K562 (cell line): ENCODE measurements around the gene SLC39A13. TPM values are rescaled to one million over a fixed set of nuclear protein-coding genes. Genes with fewer than 3 reads are reported as not detected.
"Not testable (repeated sequence)": the region's sequence is repeated elsewhere in the genome, so short reads cannot be mapped to it uniquely, and the experiment has no call there.

Experiments used
- EP300 ChIP-seq: IDR thresholded peaks from 2 replicates; pipeline ENCODE4 v1.6.1; 2012; ENCODE audit warnings: low read length, improper control_type of control experiment
- FOXK2 ChIP-seq, 2 experiments: fragments of 450-650 bp; IDR thresholded peaks in 1 of 2; conservative IDR thresholded peaks in 1 of 2; 2 replicates each; pipeline ENCODE4 v1.6.1; 2016; ENCODE audit warnings: low read depth in 2 of 2, mild to moderate bottlenecking in 1 of 2
- JUND ChIP-seq, 2 experiments: IDR thresholded peaks; 2 replicates in 1 of 2; 3 replicates in 1 of 2; pipeline ENCODE4 v1.6.1; 2011; ENCODE audit warnings: borderline replicate concordance in 2 of 2, low read depth in 2 of 2, low read length in 2 of 2, improper control_type of control experiment in 1 of 2, missing biosample characterization in 1 of 2, missing genetic modification characterization in 1 of 2, missing genetic modification reagents in 1 of 2
- RAD21 ChIP-seq, 2 experiments: fragments of 250-450 bp in 1 of 2; fragments of 450-650 bp in 1 of 2; sonication (Bioruptor Pico) in 1 of 2; formaldehyde crosslinking in 1 of 2; IDR thresholded peaks in 1 of 2; conservative IDR thresholded peaks in 1 of 2; 2 replicates each; pipeline versions ENCODE4 v1.4.0 to v1.8.0; 2020 to 2022; ENCODE audit warnings: mild to moderate bottlenecking in 2 of 2, moderate library complexity in 1 of 2
- SMARCA4 ChIP-seq: fragments of 450-650 bp; IDR thresholded peaks from 2 replicates; pipeline ENCODE4 v1.6.1; 2016
- SMC3 ChIP-seq: conservative IDR thresholded peaks from 2 replicates; pipeline ENCODE4 v1.6.1; 2011; ENCODE audit warnings: low read depth, low read length, improper control_type of control experiment; ENCODE audit not compliant: insufficient read depth
- ZFP36 ChIP-seq: fragments of 150-350 bp; IDR thresholded peaks from 2 replicates; pipeline ENCODE4 v1.6.1; 2018; ENCODE audit warnings: low read length, low read depth; ENCODE audit not compliant: partially characterized antibody
- ZNF609 ChIP-seq: sonication (generic); formaldehyde crosslinking; IDR thresholded peaks from 2 replicates; pipeline ENCODE4 v1.8.1; 2023; ENCODE audit warnings: missing genetic modification reagents, mild to moderate bottlenecking, borderline replicate concordance
- polyA plus RNA-seq, 8 experiments: library from polyadenylated mRNA; depleted of rRNA in 4 of 8; stranded (reverse) in 5 of 8; unstranded in 3 of 8; fragments of >200 nt; fragmentation: Nextera tagmentation in 2 of 8; fragmentation: Illumina TruSeq in 1 of 8; extraction: Ambion mirVana in 2 of 8; extraction: Trizol in 1 of 8; gene quantifications; 2 replicates each; pipeline versions ENCODE4 v1.2.1 to v1.2.3, GENCODE V29; 2011 to 2014; ENCODE audit warnings: inconsistent platforms in 1 of 8, missing spikeins in 1 of 8
- total RNA-seq, 7 experiments: library from RNA; depleted of rRNA in 6 of 7; stranded (reverse); fragments of >200 nt in 6 of 7; fragmentation: Illumina TruSeq in 2 of 7; extraction: Trizol in 2 of 7; gene quantifications; 2 replicates each; pipeline versions ENCODE4 v1.2.1 to v1.2.3, GENCODE V29; 2011 to 2021; ENCODE audit warnings: low replicate concordance in 1 of 7
- TF ChIP-seq, protein P1 (sequence below), 2 experiments: fragments of 450-650 bp; formaldehyde crosslinking in 1 of 2; IDR thresholded peaks; 2 replicates each; pipeline versions ENCODE4 v1.4.0 to v1.6.1; 2014 to 2020; ENCODE audit warnings: mild to moderate bottlenecking in 2 of 2, borderline replicate concordance in 1 of 2, low read depth in 1 of 2
- TF ChIP-seq, protein P2 (sequence below), 3 experiments: IDR thresholded peaks in 2 of 3; conservative IDR thresholded peaks in 1 of 3; 2 replicates each; pipeline ENCODE4 v1.5.1; 2011 to 2012; ENCODE audit warnings: low read length in 3 of 3, mild to moderate bottlenecking in 3 of 3, control low read depth in 2 of 3, improper control_type of control experiment in 1 of 3, inconsistent platforms in 1 of 3, low read depth in 1 of 3, mixed read lengths in 1 of 3, moderate library complexity in 1 of 3; ENCODE audit not compliant: insufficient read depth in 2 of 3

The SLC39A13 gene
- total and polyA plus RNA-seq, 9 of the 15 experiments (the other 6 are each of a cell fraction or from before 2014, with no cell fraction given): 0.17 to 15.9 (median 3.2) TPM

DNA sequence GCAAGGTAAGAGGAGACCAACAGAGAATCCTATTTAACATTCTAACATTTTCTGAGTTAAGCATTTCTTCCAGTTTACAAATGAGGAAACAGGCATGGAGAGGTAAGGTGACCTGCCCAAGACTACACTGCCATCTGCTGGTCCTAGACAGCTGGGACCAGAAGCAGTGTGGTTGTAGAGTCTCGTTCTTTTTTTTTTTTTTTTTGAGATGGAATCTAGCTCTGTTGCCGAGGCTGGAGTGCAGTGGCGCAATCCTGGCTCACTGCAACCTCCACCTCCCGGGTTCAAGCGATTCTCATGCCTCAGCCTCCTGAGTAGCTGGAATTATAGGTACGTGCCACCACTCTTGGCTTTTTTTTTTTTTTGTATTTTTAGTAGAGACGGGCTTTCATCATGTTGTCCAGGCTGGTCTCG, 45.9 kb downstream of the SLC39A13 start (continued):
- TF ChIP-seq, protein P1, sequence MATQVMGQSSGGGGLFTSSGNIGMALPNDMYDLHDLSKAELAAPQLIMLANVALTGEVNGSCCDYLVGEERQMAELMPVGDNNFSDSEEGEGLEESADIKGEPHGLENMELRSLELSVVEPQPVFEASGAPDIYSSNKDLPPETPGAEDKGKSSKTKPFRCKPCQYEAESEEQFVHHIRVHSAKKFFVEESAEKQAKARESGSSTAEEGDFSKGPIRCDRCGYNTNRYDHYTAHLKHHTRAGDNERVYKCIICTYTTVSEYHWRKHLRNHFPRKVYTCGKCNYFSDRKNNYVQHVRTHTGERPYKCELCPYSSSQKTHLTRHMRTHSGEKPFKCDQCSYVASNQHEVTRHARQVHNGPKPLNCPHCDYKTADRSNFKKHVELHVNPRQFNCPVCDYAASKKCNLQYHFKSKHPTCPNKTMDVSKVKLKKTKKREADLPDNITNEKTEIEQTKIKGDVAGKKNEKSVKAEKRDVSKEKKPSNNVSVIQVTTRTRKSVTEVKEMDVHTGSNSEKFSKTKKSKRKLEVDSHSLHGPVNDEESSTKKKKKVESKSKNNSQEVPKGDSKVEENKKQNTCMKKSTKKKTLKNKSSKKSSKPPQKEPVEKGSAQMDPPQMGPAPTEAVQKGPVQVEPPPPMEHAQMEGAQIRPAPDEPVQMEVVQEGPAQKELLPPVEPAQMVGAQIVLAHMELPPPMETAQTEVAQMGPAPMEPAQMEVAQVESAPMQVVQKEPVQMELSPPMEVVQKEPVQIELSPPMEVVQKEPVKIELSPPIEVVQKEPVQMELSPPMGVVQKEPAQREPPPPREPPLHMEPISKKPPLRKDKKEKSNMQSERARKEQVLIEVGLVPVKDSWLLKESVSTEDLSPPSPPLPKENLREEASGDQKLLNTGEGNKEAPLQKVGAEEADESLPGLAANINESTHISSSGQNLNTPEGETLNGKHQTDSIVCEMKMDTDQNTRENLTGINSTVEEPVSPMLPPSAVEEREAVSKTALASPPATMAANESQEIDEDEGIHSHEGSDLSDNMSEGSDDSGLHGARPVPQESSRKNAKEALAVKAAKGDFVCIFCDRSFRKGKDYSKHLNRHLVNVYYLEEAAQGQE (IDR thresholded peaks at IDR 0.05; ENCODE audit: borderline replicate concordance): peak; percentile 71; the same call in 1 of the 2 replicates
- TF ChIP-seq, protein P1 (CRISPR knock-in tag; IDR thresholded peaks at IDR 0.05; ENCODE audit: low read depth): not testable (repeated sequence)
- TF ChIP-seq ZNF609 (CRISPR knock-in tag) (0 out of 2 replicates have a peak, but pooled peaks have one; percentile 52), JUND (IDR thresholded peaks at IDR 0.05; ENCODE audit: borderline replicate concordance, low read depth, low read length) (peak; percentile 56; the same call in 1 of the 2 replicates), JUND (tag; IDR thresholded peaks at IDR 0.05; ENCODE audit: borderline replicate concordance, low read depth, low read length) (peak; percentile 29; the same call in 1 of the 3 replicates), ZFP36 (peak; percentile 7), RAD21 (CRISPR knock-in tag; conservative IDR thresholded peaks at IDR 0.05 in 1 of 2, IDR thresholded peaks at IDR 0.05 in 1 of 2) (peak; percentile 66 to 76), FOXK2 (conservative IDR thresholded peaks at IDR 0.05 in 1 of 2, IDR thresholded peaks at IDR 0.05 in 1 of 2; ENCODE audit: low read depth in 2 of 2) (peak; percentile 64 to 73; a peak in 2 of 4 replicates), SMC3 (peak; percentile 71), EP300 (0 out of 2 replicates have a peak, but pooled peaks have one; percentile 6), SMARCA4 (peak; percentile 62; the same call in 1 of the 2 replicates)
- TF ChIP-seq, protein P2, sequence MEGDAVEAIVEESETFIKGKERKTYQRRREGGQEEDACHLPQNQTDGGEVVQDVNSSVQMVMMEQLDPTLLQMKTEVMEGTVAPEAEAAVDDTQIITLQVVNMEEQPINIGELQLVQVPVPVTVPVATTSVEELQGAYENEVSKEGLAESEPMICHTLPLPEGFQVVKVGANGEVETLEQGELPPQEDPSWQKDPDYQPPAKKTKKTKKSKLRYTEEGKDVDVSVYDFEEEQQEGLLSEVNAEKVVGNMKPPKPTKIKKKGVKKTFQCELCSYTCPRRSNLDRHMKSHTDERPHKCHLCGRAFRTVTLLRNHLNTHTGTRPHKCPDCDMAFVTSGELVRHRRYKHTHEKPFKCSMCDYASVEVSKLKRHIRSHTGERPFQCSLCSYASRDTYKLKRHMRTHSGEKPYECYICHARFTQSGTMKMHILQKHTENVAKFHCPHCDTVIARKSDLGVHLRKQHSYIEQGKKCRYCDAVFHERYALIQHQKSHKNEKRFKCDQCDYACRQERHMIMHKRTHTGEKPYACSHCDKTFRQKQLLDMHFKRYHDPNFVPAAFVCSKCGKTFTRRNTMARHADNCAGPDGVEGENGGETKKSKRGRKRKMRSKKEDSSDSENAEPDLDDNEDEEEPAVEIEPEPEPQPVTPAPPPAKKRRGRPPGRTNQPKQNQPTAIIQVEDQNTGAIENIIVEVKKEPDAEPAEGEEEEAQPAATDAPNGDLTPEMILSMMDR (IDR thresholded peaks at IDR 0.05 in 2 of 3, conservative IDR thresholded peaks at IDR 0.05 in 1 of 3; ENCODE audit: insufficient read depth in 2 of 3, low read depth in 1 of 3, low read length in 3 of 3): peak; percentile 84 to 95 (median 87)
